ENCODE measurements around the gene SARDH.

The SARDH gene

DNA sequence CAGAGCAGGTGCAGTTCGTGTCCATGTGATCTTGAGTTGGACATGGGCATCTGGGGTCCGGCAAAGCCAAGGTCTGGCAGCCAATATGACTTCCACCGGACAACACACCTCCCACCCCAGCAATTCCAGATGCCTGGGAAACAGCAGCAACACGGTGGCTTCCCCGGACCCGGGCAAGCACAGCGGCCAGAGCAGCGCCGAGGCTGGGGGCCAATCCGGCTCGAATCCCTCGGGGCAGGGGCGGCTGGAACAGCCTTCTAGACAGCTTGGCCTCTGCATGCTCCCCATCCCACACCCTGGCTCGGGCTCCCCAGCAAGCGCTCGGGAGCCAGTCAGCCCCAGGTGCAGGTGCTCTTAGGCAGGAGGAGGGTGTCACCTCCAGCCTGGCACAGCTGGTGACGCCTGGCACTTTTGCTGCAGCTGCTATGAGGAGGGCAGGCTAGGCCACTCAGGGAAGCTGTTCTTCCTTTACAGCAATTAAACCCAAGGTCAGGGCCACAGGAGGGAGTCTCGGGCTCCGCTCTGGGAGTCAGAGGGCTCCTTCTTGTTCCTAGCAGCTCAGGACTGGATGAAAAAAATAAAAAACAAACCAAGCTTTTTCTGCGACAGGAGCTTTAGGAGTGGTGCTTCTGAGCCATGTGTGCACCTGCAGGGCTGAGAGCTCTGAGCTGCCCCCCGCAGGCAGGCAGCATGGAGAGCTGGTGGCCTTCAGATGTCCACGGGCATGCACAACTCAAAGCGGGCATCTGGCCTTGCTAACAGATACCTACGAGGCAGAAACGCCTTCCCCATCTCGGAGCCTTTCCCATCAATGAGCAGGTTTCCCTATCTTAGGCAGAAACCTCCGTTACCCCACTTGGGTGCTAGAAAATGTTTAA, 73.7 kb downstream of the SARDH start:
- DNase-seq = no peak

DNA sequence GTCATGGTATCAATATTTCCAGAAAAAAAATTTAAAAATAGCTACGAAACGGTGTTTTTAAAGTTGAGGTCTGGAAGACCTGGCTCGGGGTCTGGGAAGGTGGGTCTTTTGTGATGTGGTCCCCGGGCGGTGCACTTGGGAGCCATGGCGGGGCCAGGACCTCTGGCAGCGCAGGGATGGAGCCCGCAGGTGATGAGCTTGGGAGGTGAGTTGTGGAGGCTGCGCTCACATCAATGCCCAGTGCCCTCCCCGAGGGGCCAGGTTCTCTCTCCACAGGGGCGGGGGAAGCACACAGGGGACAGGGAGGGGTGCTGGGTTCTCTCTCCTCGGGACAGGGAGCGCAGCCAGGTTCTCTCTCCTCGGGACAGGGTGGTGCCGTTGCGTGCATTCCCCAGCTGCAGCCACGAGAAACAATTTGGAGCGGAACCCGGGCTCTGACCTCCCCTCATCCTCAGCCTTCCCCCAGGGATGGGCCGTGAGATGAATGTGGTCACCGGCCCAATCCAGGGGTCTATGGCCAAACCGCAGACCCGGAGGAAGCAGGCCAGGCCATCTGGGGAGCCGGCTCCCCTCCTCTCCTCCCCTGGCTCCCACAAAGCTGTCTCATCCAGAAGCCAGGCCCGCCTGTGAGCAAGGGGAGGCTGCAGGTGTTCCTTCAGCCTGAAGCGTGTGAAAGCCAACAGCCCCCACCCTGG, 76.2 kb downstream of the SARDH start:
- DNase-seq = no peak

DNA sequence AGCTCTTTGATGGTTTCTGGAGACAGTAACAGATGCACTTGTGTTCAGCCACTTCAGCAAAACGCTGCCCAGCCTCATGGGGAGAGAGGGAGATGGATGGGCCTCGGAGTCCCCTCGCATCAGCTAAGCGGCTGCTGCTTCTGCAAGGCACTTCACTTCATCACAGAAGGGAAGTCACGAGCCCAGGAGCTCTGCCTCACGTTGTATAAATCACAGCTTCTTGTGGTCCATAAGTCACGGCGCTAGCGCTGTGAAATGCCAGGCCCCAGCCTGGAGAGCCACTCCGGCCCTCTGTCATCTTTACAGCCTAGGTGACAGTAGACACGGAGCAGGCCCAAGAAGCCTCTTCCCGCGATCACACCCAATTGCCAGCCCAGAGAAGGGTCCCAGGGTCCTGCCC, 78.6 kb downstream of the SARDH start:
- DNase-seq = no peak

DNA sequence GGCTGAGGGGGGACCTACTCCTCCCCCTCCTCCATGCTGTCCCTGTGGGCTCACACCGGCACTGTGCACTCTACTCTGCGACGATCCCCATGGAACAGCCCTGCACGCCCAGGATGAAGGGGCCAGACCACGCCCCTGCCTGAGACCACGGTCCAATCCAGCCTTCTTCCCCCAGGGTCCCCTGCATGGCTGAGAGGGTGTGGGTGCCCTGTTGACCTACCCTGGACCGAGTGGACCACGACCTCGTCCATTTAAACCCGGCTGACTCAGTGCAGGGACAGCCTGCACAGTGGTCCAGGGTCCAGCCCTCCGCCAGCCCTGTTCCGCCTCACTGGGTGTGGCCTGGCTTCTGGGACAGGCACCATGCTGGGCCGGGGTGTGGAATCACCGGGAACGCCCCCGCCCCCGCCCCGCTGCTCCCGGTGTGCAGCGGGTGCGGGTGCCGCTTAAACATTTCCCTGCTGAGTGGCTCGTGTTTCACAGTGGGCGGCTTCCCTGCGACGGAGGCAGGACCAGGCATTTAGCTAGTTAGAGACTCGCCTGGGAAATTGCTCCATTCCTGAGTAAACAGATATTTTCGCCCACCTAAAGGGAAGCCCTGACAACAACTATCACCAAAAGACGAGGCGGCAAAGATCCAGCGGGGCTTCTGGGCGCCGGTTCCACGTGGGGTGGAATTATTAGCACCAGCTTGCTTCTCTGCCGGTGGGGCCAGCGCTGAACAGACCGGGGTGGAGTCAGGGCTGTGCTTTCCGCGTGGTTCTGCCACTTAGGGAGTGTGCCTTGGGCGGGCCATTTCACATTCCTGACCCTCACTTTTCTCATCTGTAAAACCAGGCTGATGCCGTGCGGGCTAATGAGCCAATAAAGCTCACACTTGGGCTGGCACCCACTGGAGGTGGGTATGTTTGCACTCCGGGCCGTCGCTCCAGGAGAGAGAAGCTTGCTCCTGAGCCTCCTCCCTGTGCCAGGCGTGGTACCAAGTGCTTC, 79.4 kb downstream of the SARDH start:
- peak; percentile 25 for DNase-seq

DNA sequence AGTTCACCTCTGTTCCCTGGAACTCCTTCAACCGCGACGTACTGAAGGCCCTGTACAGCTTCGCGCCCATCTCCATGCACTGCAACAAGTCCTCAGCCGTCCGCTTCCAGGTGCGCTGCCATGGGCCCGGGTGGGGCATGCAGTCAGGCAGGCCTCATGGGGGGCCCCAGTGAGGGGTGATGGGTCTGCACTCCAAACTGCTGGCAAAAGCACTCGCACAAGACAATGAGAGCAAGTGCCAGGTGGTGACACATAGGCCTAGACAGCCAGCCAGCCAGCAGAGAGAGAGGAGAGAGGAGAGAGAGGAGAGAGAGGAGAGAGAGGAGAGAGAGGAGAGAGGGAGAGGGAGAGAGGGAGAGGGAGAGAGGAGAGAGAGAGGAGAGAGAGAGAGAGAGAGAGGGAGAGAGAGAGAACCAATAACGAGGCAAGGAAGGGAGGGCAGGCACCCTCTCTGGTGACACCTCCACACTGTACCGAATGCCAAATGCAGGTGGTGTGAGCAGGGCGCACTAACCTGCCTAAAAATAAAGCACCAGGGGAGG, 81.0 kb downstream of the SARDH start:
- no peak for DNase-seq

DNA sequence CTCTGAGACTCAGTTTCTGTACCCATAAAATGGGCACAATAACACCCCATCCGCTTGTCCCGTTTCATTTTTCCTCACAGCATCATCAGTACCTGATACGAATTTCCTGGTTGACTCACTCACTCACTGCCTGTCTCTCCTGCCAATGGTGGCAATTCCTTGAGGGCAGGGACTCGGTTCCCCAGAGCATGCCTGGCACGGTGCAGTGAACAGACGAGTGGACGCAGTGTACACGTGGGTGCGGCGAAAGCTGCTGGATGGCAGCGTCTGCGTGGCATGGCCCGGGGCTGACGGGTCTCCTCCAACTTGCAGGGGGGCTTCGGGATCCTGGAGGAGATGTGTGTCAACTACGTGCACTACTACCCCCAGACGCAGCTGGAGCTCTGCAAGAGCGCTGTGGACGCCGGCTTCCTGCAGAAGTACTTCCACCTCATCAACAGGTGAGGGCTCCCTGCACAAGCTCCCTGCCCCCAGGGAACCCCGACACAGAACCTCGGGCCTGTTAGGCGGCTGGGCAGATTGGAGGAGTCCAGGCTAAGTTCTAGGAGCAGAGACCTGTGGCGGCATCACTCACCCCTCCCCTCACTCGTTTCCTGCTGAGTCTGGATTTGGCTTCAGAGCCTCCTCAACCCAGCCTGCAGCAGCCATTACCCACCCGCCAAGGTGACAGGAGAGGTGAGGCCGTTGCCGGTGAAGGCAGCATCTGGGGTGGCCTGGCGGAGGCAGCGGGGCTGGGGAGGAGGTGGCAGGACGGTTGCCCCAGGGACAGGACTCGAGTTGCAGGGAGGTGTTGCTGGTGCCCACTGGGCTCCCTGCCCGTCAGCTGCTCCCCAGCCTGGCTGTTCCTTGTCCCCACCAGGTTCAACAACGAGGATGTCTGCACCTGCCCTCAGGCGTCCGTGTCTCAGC, 81.7 kb downstream of the SARDH start:
- no peak for DNase-seq

DNA sequence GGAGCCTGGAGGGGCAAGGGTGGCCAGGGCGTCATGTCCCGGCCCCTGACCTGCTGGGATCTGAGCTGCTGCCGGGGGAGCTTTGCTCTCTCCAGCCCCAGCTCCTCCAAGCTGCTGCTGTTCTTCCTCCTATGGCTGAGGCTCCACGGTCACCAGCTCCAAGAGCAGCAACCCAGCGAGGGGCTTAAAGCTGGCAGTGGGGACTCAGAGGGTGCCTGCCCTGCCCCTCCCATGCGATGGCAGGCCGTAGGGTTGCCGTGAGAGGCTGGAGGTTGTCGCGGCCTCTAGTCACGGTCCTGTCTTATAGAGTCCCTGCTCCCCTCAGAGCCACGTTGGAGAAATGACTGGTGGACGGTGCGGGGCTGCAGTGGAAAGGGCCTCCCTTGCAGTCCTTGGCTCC, 82.5 kb downstream of the SARDH start:
- no peak for DNase-seq

DNA sequence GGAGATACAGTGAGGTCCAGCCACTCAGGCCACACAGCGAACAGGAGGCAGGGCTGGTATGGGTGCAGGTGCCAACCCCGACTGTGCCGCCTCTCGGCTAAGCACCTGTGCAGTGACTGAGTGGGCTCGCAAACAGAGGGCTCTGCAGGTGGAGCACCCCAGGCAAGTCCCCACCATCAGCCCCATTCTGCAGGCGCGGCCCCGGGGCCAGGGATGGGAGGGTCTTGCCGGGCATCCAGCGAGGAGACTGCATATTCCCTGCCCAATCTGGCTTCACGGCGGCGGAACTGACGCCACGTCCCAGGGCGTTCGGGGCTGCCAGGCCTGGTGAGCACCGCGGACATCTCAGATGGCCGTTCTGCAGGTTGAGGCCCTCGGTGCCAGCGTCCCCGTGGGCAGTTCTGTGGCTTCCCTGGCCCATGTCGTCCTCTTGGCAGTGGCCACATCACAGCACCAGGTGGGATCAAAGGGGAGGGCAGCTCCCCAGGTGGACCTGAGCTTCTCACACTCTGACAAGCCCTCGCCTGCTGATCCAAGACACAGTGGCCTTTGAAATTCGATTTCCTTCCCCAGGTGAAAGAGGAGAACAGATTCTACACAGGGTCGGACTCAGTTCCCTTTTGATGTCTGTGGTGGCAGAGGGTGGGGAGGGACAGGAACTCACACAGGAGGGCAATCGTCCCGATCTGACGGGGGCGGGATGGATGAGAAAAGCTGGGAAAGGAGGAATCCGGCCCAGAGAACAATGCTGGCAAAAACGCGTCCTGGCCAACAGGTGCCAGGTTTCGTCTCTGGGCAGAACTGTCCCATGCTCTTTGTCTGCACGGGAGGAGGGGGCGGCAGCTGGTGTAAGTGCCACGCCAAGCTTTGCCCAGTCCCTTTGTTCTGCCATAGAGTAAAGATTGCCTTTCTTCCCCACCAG, 83.2 kb downstream of the SARDH start:
- no peak for DNase-seq

DNA sequence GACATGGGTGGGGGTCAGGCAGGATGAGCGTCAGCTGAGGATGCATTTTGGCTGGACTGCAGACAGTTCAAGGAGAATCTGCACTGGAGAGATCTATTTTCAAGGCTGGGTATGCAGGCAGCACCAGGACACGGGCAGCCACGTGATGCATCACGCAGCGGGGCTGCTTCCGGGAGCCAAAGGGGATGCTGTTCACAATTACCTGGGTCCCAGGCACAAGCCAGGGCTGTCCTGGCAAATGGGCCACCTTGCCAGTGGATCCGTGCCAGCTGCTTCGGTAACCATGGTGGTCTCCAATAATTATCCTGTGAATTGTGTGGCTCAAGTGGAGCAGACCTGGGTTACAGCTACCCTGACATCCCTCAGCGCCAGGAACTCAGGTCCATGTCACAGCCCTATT, 84.5 kb downstream of the SARDH start:
- no peak for DNase-seq

DNA sequence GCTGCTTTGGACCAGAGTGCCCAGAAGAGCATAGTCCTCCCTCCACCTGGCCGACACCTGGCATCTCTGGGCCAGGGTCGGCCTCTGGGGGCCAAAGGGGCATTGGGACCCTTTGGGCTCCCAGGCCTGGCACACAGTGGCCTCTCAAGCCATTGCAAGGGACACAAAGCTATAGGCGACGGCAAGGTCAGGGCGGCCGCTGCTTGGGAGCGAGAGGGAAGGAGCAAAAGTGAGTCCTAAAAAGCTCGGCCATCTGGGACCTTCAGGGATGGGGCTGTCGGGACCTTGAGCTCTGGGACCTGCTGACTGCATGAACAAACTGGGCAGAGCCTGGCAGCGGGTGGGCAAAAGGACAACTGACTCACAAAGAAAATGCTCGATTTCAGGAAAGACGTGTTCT, 88.1 kb downstream of the SARDH start:
- no peak for DNase-seq

DNA sequence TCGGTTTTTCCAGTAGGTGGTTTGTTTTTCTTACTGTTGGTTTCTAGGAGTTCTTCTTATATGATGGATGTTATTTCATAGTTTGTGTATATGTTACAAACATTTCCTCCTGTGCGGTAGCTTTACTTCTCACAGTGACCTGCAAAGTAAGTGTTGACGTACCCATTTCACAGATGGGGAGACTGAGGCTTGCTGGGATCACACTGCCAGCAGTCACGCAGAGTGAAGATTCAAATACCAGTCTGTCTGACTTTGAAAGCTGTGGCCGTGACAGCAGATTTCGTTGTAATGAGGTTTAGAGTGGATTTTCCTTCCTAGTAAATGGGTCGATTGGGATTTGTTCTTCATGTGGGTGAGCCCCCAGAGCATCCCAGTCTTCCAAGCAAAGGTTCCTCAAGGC, 89.0 kb downstream of the SARDH start:
- DNase-seq = no peak

DNA sequence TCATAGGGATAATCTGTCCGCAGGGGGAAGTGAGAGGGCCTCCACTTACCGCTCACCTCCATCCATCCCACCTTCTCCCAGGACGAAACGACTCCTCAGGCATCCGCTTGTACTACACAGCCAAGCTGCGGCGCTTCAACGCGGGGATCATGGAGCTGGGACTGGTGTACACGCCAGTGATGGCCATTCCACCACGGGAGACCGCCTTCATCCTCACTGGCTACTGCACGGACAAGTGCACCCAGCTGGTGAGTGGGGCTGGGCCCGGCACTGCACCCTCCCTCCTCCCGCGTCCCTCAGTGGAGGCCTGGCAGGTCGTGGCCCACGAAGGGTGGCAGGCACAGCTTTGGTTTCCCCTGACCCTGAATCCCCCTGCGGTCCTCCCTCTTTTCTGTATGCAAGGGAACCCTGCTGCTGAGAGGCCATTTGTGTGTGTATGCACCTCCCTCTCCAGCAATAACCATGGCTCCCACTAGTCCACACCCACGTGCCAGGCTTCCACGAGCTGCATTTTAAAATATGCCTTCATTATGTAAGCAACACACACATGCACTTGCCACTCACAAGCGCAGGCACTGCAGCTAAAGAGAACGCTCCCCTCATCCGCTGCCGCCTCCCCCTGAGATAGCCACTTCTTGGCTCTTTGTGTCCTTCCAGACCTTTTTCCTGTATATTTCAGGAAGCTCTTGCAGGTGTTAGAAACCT, 90.2 kb downstream of the SARDH start:
- no peak for DNase-seq

DNA sequence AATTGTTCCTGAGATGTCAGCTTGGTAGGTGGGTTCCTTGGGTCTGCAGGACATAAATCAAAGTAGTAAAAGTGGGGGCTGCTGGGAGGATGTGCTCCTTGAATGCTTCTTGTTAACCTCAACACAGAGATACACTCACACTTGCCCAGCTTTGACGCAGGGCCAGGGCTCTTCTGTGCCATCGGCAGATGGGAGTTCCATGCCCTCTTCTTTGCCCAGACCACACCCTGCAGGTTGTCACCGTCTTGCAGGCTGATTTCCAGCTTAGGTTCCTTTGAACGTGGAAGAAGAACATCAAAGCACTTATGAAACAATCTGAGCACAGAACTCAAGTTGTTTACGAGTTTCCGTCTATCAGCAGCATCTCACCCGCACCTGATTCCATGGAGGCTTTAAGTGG, 91.0 kb downstream of the SARDH start:
- DNase-seq = no peak

DNA sequence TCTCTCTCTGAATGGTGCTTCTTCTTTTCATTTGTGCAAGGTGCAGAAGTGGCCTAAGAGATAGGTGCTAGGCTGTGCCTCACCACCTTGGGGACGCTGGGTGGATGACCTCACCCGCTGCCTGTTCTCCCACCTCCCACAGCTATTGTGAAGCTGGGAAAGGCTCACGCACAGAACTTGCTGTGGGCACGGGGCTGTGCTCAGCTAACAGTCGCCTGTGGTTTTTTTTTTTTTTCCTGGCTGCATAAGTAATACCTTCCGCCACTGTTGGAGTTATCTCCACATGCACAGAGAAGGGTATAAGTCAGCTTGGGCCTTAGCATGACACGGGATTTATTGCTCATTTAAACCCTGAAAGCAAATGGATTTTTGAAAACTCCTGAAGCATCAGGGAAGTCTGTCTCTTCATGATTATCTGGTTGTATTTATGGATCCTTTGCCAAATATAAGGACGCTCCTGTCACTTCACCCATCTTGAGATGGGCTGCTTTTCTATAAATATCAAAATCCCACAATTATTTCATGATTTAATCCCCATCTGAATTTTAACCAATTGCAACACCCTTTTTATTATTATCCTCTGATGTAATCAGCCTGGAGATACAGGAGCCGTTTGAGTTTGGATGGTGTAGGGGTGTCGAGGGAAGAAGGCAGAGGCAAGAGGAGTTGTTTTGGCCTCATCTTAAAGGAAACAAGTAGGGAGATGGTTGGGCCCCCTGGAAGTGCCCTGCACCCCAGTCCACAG, 93.0 kb downstream of the SARDH start:
- DNase-seq = no peak

DNA sequence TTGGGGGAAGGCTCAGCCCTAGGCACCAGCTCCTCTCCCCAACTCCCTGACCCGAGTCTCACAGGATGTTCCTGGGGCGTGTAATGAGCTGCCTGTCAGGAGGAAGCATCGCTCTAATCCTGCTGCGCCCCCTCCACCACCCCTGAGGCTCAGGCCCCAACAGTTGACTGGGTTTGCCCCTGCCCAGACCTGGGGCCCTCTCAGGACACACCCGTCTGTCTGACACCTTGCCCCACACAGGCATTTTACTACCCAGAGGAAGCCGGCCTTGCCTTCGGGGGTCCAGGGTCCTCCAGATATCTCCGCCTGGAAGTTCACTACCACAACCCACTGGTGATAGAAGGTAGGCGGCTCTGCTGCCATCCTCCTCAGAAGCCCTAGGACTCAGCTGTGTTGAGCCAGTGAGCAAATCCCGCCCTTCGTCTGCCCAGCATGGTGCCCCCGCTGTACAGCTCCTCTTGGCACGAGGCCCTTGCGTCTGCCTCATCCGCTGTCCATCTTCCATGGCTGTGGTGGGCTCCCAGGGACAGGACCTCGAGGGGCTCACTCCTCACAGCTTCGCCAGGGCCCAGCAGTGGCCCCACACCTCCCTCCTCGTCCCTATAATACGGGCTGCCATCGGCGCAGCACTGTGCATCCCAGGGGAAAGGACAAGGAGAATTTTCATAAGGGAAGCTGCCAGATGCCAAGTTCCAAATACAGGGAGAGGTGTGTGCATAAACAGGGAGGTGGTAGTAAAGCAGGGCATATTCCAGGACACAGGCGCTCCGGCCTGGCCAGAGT, 94.0 kb downstream of the SARDH start:
- DNase-seq = no peak

DNA sequence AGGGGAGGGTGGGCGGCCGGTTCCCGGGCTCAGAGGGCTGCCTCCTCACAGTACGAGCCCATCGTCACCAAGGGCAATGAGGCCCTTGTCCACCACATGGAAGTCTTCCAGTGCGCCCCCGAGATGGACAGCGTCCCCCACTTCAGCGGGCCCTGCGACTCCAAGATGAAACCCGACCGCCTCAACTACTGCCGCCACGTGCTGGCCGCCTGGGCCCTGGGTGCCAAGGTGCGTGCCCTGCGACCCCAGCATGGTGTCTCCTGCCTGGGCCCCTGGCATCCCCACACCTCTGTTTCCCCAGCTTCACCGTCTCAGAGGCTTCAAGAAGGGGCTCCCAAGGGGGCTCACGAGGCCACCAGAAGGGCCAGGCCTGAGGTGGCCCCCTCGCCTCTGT, 94.8 kb downstream of the SARDH start:
- DNase-seq = no peak

DNA sequence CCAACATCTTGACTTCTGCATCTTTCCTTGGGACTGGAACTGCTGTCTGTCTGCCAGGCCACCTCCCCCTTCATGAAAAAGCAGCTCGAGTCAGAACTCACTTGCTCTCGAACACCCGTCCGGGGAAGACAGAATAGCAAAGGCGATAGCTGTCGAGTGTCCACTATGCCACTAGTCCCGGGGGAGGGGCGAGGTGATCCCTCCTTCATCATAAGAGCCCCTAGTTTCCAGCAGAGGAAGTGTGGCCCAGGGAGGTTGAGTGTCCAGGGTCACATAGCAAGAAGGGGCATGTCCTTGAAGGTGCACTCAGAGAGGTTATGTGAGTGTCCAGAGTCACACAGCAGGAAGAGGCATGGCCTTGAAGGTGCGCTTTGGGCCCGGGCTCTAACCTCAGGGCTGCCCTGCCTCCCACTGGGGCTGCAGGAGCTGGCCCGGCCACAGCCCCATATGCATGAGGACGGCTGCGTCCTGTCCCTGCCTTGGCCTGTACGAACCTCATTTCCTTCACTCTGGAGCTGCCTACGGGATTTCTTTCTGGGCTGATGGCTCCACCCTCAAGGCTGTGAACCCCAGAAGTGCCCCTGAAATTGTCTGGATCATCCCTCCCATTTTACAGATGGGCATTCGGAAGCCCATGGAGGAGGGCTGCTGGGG, 95.3 kb downstream of the SARDH start:
- no peak for DNase-seq

All from inflammatory macrophage treated with lipopolysaccharide for 4 hours (primary cell).